Measurements from ENCODE around the gene NSF.

GRCh38 chr17:46776298-46777005, 186.0 kb downstream of the NSF start:
- TF ChIP-seq CTCF (IDR thresholded peaks at IDR 0.05) (no peak), EP300 (IDR thresholded peaks at IDR 0.05; ENCODE audit: low read depth) (no peak)

Measured in transverse colon (tissue), 3 donors.